ENCODE results near the gene GIGYF2. TPM values are rescaled to one million over a fixed set of nuclear protein-coding genes. Genes with fewer than 3 reads are reported as not detected.

GIGYF2 gene
- total RNA-seq, 2 experiments from 2014 or later: 50.5 to 60.9 TPM

- peaks cover 42% of the 10 kb centered on the region for H3K36me3 ChIP-seq (ENCODE audit: insufficient read depth, low read length)
- H3K79me2 ChIP-seq (ENCODE audit: insufficient read depth, low read depth, low read length): 0 out of 2 replicates have a peak, but pooled peaks cover 8% of the 10 kb centered on the region
- no peaks in the 10 kb centered on the region for H3K9me3 ChIP-seq (ENCODE audit: low read length)
- H3K4me1 ChIP-seq (ENCODE audit: insufficient read depth, low read length, poor library complexity, severe bottlenecking): peaks cover 28% of the 10 kb centered on the region
- intact Hi-C loops (cut with micrococcal nuclease; ENCODE audit: unreplicated experiment): no loop called here
- H4K20me1 ChIP-seq (ENCODE audit: insufficient read depth, low read length): no peaks in the 10 kb centered on the region
- DNase-seq (ENCODE audit: low spot score): no peak
- CTCF ChIA-PET (ENCODE audit: unreplicated experiment): no interaction called here
- no peak overlapping the region for H3K4me3 ChIP-seq (ENCODE audit: low read depth, low read length, poor library complexity, severe bottlenecking)
- H3K27ac ChIP-seq (ENCODE audit: low read depth, low read length, poor library complexity, severe bottlenecking): no peak overlapping the region
- POLR2A ChIA-PET: interaction anchor here (2.9 kb wide), 1 partner anchor 11 kb away, joined by 13 read pairs; no protein-coding TSS in a partner anchor
- H2AFZ ChIP-seq (ENCODE audit: low read length): no peak overlapping the region
- no TSS peak for BruUV-seq (replicated peaks)
- TF ChIP-seq EZH2phosphoT487 (IDR thresholded peaks at IDR 0.05; ENCODE audit: borderline replicate concordance, low read depth, low read length) (no peak), CTCF (conservative IDR thresholded peaks at IDR 0.05; ENCODE audit: low read length) (no peak)
- H3K4me2 ChIP-seq (ENCODE audit: low read length): no peak overlapping the region
- no peaks in the 10 kb centered on the region for H3K9me2 ChIP-seq (ENCODE audit: insufficient read depth, low read length)
Measured at GRCh38 chr2:232770207-232770606, 73.1 kb downstream of the GIGYF2 start.

- peak overlapping the region; percentile 39 for H3K4me3 ChIP-seq (ENCODE audit: low read depth, low read length, poor library complexity, severe bottlenecking)
- peaks cover 45% of the 10 kb centered on the region for H3K36me3 ChIP-seq (ENCODE audit: insufficient read depth, low read length)
- H3K4me2 ChIP-seq (ENCODE audit: low read length): peak overlapping the region; percentile 68
- peaks cover 28% of the 10 kb centered on the region for H3K4me1 ChIP-seq (ENCODE audit: insufficient read depth, low read length, poor library complexity, severe bottlenecking)
- BruUV-seq (replicated peaks): no TSS peak
- intact Hi-C loops (cut with micrococcal nuclease; ENCODE audit: unreplicated experiment): no loop called here
- H3K79me2 ChIP-seq (ENCODE audit: insufficient read depth, low read depth, low read length): 0 out of 2 replicates have a peak, but pooled peaks cover 8% of the 10 kb centered on the region
- POLR2A ChIA-PET: interaction anchor here (1.0 to 1.7 kb wide), 5 partner anchors 12 to 75 kb away, joined by 3 to 5 read pairs (median 4); partner anchors contain the start of gene GIGYF2
- CTCF ChIA-PET (ENCODE audit: unreplicated experiment): no interaction called here
- H2AFZ ChIP-seq (ENCODE audit: low read length): no peak overlapping the region
- H3K27ac ChIP-seq (ENCODE audit: low read depth, low read length, poor library complexity, severe bottlenecking): peak overlapping the region; percentile 77
- no peaks in the 10 kb centered on the region for H3K9me2 ChIP-seq (ENCODE audit: insufficient read depth, low read length)
- TF ChIP-seq EZH2phosphoT487 (IDR thresholded peaks at IDR 0.05; ENCODE audit: borderline replicate concordance, low read depth, low read length): no peak
- no peak for TF ChIP-seq CTCF (conservative IDR thresholded peaks at IDR 0.05; ENCODE audit: low read length)
- no peak for DNase-seq (ENCODE audit: low spot score)
- no peaks in the 10 kb centered on the region for H4K20me1 ChIP-seq (ENCODE audit: insufficient read depth, low read length)
- H3K9me3 ChIP-seq (ENCODE audit: low read length): no peaks in the 10 kb centered on the region
Measured at GRCh38 chr2:232771870-232772269, 74.7 kb downstream of the GIGYF2 start.

- intact Hi-C loops (cut with micrococcal nuclease; ENCODE audit: unreplicated experiment): no loop called here
- POLR2A ChIA-PET: interaction anchor here (0.7 to 1.7 kb wide), 10 partner anchors 8 to 339 kb away, joined by 3 to 5 read pairs (median 3); no protein-coding TSS in a partner anchor
Measured at GRCh38 chr2:232772531-232772930, 75.4 kb downstream of the GIGYF2 start.

More at GRCh38 chr2:232772531-232772930, 75.4 kb downstream of the GIGYF2 start:
- Histone ChIP-seq H3K4me2 (ENCODE audit: low read length) (peak overlapping the region; percentile 68), H3K4me3 (ENCODE audit: low read depth, low read length, poor library complexity, severe bottlenecking) (peak overlapping the region; percentile 39), H3K9me3 (ENCODE audit: low read length) (no peaks in the 10 kb centered on the region), H2AFZ (ENCODE audit: low read length) (peak overlapping the region; percentile 25), H4K20me1 (ENCODE audit: insufficient read depth, low read length) (no peaks in the 10 kb centered on the region), H3K36me3 (ENCODE audit: insufficient read depth, low read length) (peaks cover 42% of the 10 kb centered on the region), H3K9me2 (ENCODE audit: insufficient read depth, low read length) (no peaks in the 10 kb centered on the region), H3K79me2 (ENCODE audit: insufficient read depth, low read depth, low read length) (0 out of 2 replicates have a peak, but pooled peaks cover 8% of the 10 kb centered on the region), H3K4me1 (ENCODE audit: insufficient read depth, low read length, poor library complexity, severe bottlenecking) (peaks cover 28% of the 10 kb centered on the region), H3K27ac (ENCODE audit: low read depth, low read length, poor library complexity, severe bottlenecking) (peak overlapping the region; percentile 77)
- CTCF ChIA-PET (ENCODE audit: unreplicated experiment): no interaction called here
- no TSS peak for BruUV-seq (replicated peaks)
- peak; percentile 87 for DNase-seq (ENCODE audit: low spot score)
- TF ChIP-seq CTCF (conservative IDR thresholded peaks at IDR 0.05; ENCODE audit: low read length): no peak
- no peak for TF ChIP-seq EZH2phosphoT487 (IDR thresholded peaks at IDR 0.05; ENCODE audit: borderline replicate concordance, low read depth, low read length)
